Measurements from ENCODE around the gene ST8SIA1.

The ST8SIA1 gene

DNA sequence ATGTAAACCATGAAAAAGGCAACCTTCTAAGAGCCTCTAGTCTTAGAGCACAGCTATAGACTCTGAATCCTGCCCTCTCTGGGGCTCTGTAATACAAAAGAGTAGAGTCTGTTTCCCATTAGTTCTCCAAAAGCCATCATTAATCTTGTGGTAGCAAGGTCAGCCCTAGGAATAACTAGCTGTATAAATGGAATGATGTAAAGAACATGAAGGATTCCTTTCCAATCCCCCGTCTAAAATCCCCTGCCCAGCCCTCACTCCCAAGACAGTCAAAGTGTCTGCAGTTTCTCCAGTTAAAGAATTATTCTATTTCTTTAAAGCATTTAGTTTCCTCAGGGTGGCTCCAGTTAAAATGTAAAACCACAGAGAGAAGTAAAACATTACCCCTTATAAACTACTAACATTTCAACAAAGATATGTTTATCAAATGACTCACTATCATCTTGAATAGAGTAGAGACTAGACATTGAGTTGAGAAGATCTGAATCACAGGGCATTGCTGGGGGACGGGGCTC is 104.2 kb downstream of the ST8SIA1 start:
- peak; percentile 10 for DNase-seq (ENCODE audit: extremely low read depth, low read depth)
- no peak overlapping the region for H3K4me3 ChIP-seq (replicated peaks; ENCODE audit: low read depth, low read length)
- TF ChIP-seq, protein P1, sequence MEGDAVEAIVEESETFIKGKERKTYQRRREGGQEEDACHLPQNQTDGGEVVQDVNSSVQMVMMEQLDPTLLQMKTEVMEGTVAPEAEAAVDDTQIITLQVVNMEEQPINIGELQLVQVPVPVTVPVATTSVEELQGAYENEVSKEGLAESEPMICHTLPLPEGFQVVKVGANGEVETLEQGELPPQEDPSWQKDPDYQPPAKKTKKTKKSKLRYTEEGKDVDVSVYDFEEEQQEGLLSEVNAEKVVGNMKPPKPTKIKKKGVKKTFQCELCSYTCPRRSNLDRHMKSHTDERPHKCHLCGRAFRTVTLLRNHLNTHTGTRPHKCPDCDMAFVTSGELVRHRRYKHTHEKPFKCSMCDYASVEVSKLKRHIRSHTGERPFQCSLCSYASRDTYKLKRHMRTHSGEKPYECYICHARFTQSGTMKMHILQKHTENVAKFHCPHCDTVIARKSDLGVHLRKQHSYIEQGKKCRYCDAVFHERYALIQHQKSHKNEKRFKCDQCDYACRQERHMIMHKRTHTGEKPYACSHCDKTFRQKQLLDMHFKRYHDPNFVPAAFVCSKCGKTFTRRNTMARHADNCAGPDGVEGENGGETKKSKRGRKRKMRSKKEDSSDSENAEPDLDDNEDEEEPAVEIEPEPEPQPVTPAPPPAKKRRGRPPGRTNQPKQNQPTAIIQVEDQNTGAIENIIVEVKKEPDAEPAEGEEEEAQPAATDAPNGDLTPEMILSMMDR (IDR thresholded peaks at IDR 0.05; ENCODE audit: low read depth, low read length, missing control alignments) = no peak

DNA sequence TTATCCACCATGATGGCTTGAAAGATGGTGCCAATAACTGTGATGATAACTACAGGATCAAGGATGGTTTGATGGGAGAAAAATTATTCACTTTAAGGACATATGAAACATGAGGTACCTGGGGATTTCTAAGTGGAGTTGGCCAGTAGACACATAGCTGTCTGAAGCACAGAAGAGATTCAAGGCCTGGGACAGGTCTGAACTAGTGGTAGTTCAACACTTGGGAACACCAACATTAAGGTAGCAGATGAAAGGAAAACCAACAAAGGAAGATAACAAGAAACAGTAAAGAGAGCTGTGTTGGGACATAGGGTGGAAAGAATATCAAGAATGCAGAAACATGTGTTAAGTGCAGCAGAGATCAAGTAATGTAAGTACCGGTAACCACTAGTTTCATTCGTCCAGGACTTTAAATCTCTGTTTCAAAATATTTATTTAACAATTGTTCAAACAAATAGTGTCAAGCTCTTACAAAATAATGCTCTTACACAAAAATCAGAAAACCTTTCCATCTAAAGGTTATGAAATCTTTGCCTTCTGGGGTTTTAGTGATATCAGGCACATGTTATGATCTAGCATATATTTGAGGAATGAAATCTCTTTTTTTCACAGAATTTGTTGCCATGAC is 104.7 kb downstream of the ST8SIA1 start:
- TF ChIP-seq, protein P1 (IDR thresholded peaks at IDR 0.05; ENCODE audit: low read depth, low read length, missing control alignments) = no peak
- no peak overlapping the region for H3K4me3 ChIP-seq (replicated peaks; ENCODE audit: low read depth, low read length)
- no peak for DNase-seq (ENCODE audit: extremely low read depth, low read depth)

- TF ChIP-seq, protein P1 (IDR thresholded peaks at IDR 0.05; ENCODE audit: low read depth, low read length, missing control alignments) = no peak
- DNase-seq (ENCODE audit: extremely low read depth, low read depth) = no peak
- H3K4me3 ChIP-seq (replicated peaks; ENCODE audit: low read depth, low read length) = no peak overlapping the region
Measured at GRCh38 chr12:22228022-22228875, 106.3 kb downstream of the ST8SIA1 start.

GRCh38 chr12:22223356-22223755 is 111.2 kb downstream of the ST8SIA1 start:
- TF ChIP-seq, protein P1 (IDR thresholded peaks at IDR 0.05; ENCODE audit: low read depth, low read length, missing control alignments) = no peak
- no peak for DNase-seq (ENCODE audit: extremely low read depth, low read depth)
- no peak overlapping the region for H3K4me3 ChIP-seq (replicated peaks; ENCODE audit: low read depth, low read length)

GRCh38 chr12:22217556-22217955 is 117.0 kb downstream of the ST8SIA1 start:
- H3K4me3 ChIP-seq (replicated peaks; ENCODE audit: low read depth, low read length) = no peak overlapping the region
- no peak for DNase-seq (ENCODE audit: extremely low read depth, low read depth)
- TF ChIP-seq, protein P1 (IDR thresholded peaks at IDR 0.05; ENCODE audit: low read depth, low read length, missing control alignments) = no peak

GRCh38 chr12:22215467-22216253 is 118.8 kb downstream of the ST8SIA1 start:
- TF ChIP-seq, protein P1 (IDR thresholded peaks at IDR 0.05; ENCODE audit: low read depth, low read length, missing control alignments) = no peak
- DNase-seq (ENCODE audit: extremely low read depth, low read depth) = no peak
- H3K4me3 ChIP-seq (replicated peaks; ENCODE audit: low read depth, low read length) = no peak overlapping the region
